Amygdala (tissue), 56 donors: Measurements from ENCODE around the gene ZNF93.
"Not testable (repeated sequence)": the region's sequence is repeated elsewhere in the genome, so short reads cannot be mapped to it uniquely, and the experiment has no call there.

Source experiments
- DNase-seq, 56 donors: peaks; one replicate each; lab custom pipeline; 2025; lab: John Stamatoyannopoulos, UW

Gene ZNF93

GRCh38 chr19:19900729-19901444, at the start of gene ZNF93:
ZNF93 (plus strand) TSS chr19:19900946; CDS start chr19:19901089, 143 bp downstream.
- DNase-seq: peak; percentile 26 to 96 (median 85)

GRCh38 chr19:19851740-19852139, 49.0 kb upstream of the ZNF93 start:
- DNase-seq: not testable (repeated sequence)

GRCh38 chr19:19858751-19859150, 42.0 kb upstream of the ZNF93 start:
- DNase-seq: no peak

- DNase-seq: peak in 1 of 56 donors; percentile 1
These were observed 39.9 kb upstream of the ZNF93 start for GRCh38 chr19:19860756-19861390.

- DNase-seq: peak; percentile 49 to 98 (median 94)
These were observed 34.8 kb upstream of the ZNF93 start, which contains the start of gene ZNF253 for GRCh38 chr19:19865750-19866610. ZNF253 (plus strand) TSS chr19:19865882; CDS start chr19:19865997, 115 bp downstream.

GRCh38 chr19:19866611-19867248, 34.0 kb upstream of the ZNF93 start:
- peak in 6 of 56 donors; percentile 2 to 32 (median 14) for DNase-seq

GRCh38 chr19:19870086-19870485, 30.7 kb upstream of the ZNF93 start:
- not testable (repeated sequence) for DNase-seq

GRCh38 chr19:19871932-19872331, 28.8 kb upstream of the ZNF93 start:
- no peak for DNase-seq

- no peak for DNase-seq
These were observed 27.4 kb upstream of the ZNF93 start for GRCh38 chr19:19873381-19873780.

- no peak for DNase-seq
These were observed 23.0 kb upstream of the ZNF93 start for GRCh38 chr19:19877724-19878123.

GRCh38 chr19:19884583-19884982, 16.2 kb upstream of the ZNF93 start:
- DNase-seq: no peak

GRCh38 chr19:19892055-19892941, 8.4 kb upstream of the ZNF93 start:
- DNase-seq: not testable (repeated sequence)

- DNase-seq: no peak
These were observed 512 bp upstream of the ZNF93 start for GRCh38 chr19:19900139-19900728.

- DNase-seq: not testable (repeated sequence)
These were observed 6.8 kb downstream of the ZNF93 start for GRCh38 chr19:19907551-19907950.

- no peak for DNase-seq
These were observed 8.9 kb downstream of the ZNF93 start for GRCh38 chr19:19909654-19910053.

GRCh38 chr19:19911150-19911549, 10.4 kb downstream of the ZNF93 start:
- no peak for DNase-seq

GRCh38 chr19:19914596-19914995, 13.8 kb downstream of the ZNF93 start:
- no peak for DNase-seq

GRCh38 chr19:19930417-19930816, 29.7 kb downstream of the ZNF93 start:
- DNase-seq: peak in 40 of 56 donors; percentile 0 to 72 (median 19)
